ENCODE results near the gene RASIP1. TPM values are rescaled to one million over a fixed set of nuclear protein-coding genes. Genes with fewer than 3 reads are reported as not detected.

The RASIP1 gene
- polyA plus RNA-seq, 3 donors: 15.7 to 20.8 (median 17.2) TPM

- DNase-seq: no peak
Observed at GRCh38 chr19:48756686-48757085, 16.3 kb upstream of the RASIP1 start.

- DNase-seq: no peak
Observed at GRCh38 chr19:48756212-48756611, 15.8 kb upstream of the RASIP1 start.

GRCh38 chr19:48755787-48756186, 15.4 kb upstream of the RASIP1 start:
- DNase-seq: no peak

GRCh38 chr19:48755084-48755641, 14.8 kb upstream of the RASIP1 start, which contains the start of gene FGF21:
FGF21 (plus strand) TSS chr19:48755524; CDS start chr19:48756237, 713 bp downstream.
- no peak for DNase-seq

GRCh38 chr19:48752496-48753365, 12.3 kb upstream of the RASIP1 start, which contains the start of gene FUT1:
FUT1 (minus strand) TSS chr19:48752641; CDS start chr19:48751281, 1,360 bp downstream.
- DNase-seq: peak; percentile 80

GRCh38 chr19:48751845-48752495, 11.6 kb upstream of the RASIP1 start:
- no peak for DNase-seq

- DNase-seq: no peak
Observed at GRCh38 chr19:48750771-48751504, 10.5 kb upstream of the RASIP1 start.

- DNase-seq: no peak
Observed at GRCh38 chr19:48750351-48750750, 9.9 kb upstream of the RASIP1 start.

GRCh38 chr19:48749571-48750198, 9.3 kb upstream of the RASIP1 start:
- no peak for DNase-seq

- DNase-seq: peak; percentile 88
Observed at GRCh38 chr19:48746738-48747575, 6.5 kb upstream of the RASIP1 start, which contains the start of gene IZUMO1. IZUMO1 (minus strand) TSS chr19:48746909; CDS start chr19:48745859, 1,050 bp downstream.

- DNase-seq: no peak
Observed at GRCh38 chr19:48746110-48746509, 5.7 kb upstream of the RASIP1 start.

- no peak for DNase-seq
Observed at GRCh38 chr19:48745208-48745995, 5.0 kb upstream of the RASIP1 start.

GRCh38 chr19:48742096-48742495, 1.7 kb upstream of the RASIP1 start:
- DNase-seq: no peak

GRCh38 chr19:48741129-48741999, 954 bp upstream of the RASIP1 start:
- DNase-seq: no peak

- DNase-seq: no peak
Observed at GRCh38 chr19:48739404-48740163, 826 bp downstream of the RASIP1 start.

GRCh38 chr19:48738557-48739403, 1.6 kb downstream of the RASIP1 start:
- DNase-seq: peak; percentile 91
